ENCODE results near the gene ANKRD52. TPM values are rescaled to one million over a fixed set of nuclear protein-coding genes. Genes with fewer than 3 reads are reported as not detected.
A peak's percentile ranks its signal among the peaks of the same experiment; 100 is the strongest.

ANKRD52 gene
- total RNA-seq, 1 donor from 2014 or later = 9.1 TPM

- peak within 1 kb of the TSS; percentile 89 for H3K27ac ChIP-seq
- Mint-ChIP-seq H3K36me3 (peaks cover 4% of the 10 kb centered on the region), H3K27me3 (ENCODE audit: insufficient read depth, low read depth) (peaks cover 5% of the 10 kb centered on the region), H3K9me3 (no peaks in the 10 kb centered on the region), H3K4me3 (peak within 1 kb of the TSS; percentile 98), H3K4me1 (peaks cover 36% of the 10 kb centered on the region), H3K27ac (peak within 1 kb of the TSS; percentile 91)
- H3K27me3 ChIP-seq = no peaks in the 10 kb centered on the region
- H3K79me2 ChIP-seq (ENCODE audit: low read depth) = peaks cover 40% of the 10 kb centered on the region
- peak within 1 kb of the TSS; percentile 89 for H3K4me2 ChIP-seq
- no peaks in the 10 kb centered on the region for H3K36me3 ChIP-seq
- H3F3A ChIP-seq (ENCODE audit: low read depth) = peaks cover 36% of the 10 kb centered on the region
- H3K4me1 ChIP-seq = peaks cover 22% of the 10 kb centered on the region
- H2AFZ ChIP-seq (replicated peaks) = peak within 1 kb of the TSS; percentile 88
- peak; percentile 99 for DNase-seq (ENCODE audit: low spot score)
- peak within 1 kb of the TSS; percentile 78 for H3K4me3 ChIP-seq
- H3K9ac ChIP-seq = peak within 1 kb of the TSS; percentile 64
- peak; percentile 79 for TF ChIP-seq CTCF (IDR thresholded peaks at IDR 0.05)
- TF ChIP-seq EZH2phosphoT487 (IDR thresholded peaks at IDR 0.05) = no peak
- TF ChIP-seq EZH2 (IDR thresholded peaks at IDR 0.05) = no peak
- peaks cover 12% of the 10 kb centered on the region for H4K20me1 ChIP-seq (ENCODE audit: low read depth)
- H3K9me3 ChIP-seq (ENCODE audit: low read depth) = no peaks in the 10 kb centered on the region
Measured at GRCh38 chr12:56224102-56224701, 34.0 kb downstream of the ANKRD52 start, which contains the start of gene NABP2. Gene NABP2, plus strand, starts transcription at chr12:56224342. Its CDS starts 515 bp downstream, at chr12:56224857.

GRCh38 chr12:56223571-56224101, 34.5 kb downstream of the ANKRD52 start:
- Mint-ChIP-seq H3K4me3 (peak overlapping the region; percentile 98), H3K4me1 (peaks cover 36% of the 10 kb centered on the region), H3K36me3 (peaks cover 4% of the 10 kb centered on the region), H3K9me3 (no peaks in the 10 kb centered on the region), H3K27me3 (ENCODE audit: insufficient read depth, low read depth) (peaks cover 5% of the 10 kb centered on the region), H3K27ac (peak overlapping the region; percentile 91)
- H3K27ac ChIP-seq = peak overlapping the region; percentile 89
- peak overlapping the region; percentile 78 for H3K4me3 ChIP-seq
- H3K36me3 ChIP-seq = no peaks in the 10 kb centered on the region
- no peak overlapping the region for H3K9ac ChIP-seq
- H3K4me2 ChIP-seq = peak overlapping the region; percentile 72
- peaks cover 36% of the 10 kb centered on the region for H3F3A ChIP-seq (ENCODE audit: low read depth)
- peak overlapping the region; percentile 77 for H2AFZ ChIP-seq (replicated peaks)
- TF ChIP-seq EZH2phosphoT487 (IDR thresholded peaks at IDR 0.05) (no peak), CTCF (IDR thresholded peaks at IDR 0.05) (no peak), EZH2 (IDR thresholded peaks at IDR 0.05) (no peak)
- H3K27me3 ChIP-seq = no peaks in the 10 kb centered on the region
- no peak for DNase-seq (ENCODE audit: low spot score)
- peaks cover 22% of the 10 kb centered on the region for H3K4me1 ChIP-seq
- no peaks in the 10 kb centered on the region for H3K9me3 ChIP-seq (ENCODE audit: low read depth)
- peaks cover 45% of the 10 kb centered on the region for H3K79me2 ChIP-seq (ENCODE audit: low read depth)
- peaks cover 12% of the 10 kb centered on the region for H4K20me1 ChIP-seq (ENCODE audit: low read depth)

GRCh38 chr12:56222531-56222895, 35.7 kb downstream of the ANKRD52 start:
- Histone ChIP-seq H3K27ac (peak overlapping the region; percentile 94), H3K4me1 (peaks cover 22% of the 10 kb centered on the region), H3K9me3 (ENCODE audit: low read depth) (no peaks in the 10 kb centered on the region), H3K9ac (peak overlapping the region; percentile 55), H3F3A (ENCODE audit: low read depth) (peaks cover 36% of the 10 kb centered on the region), H3K36me3 (no peaks in the 10 kb centered on the region), H3K4me2 (peak overlapping the region; percentile 98), H3K79me2 (ENCODE audit: low read depth) (peaks cover 57% of the 10 kb centered on the region), H3K4me3 (peak overlapping the region; percentile 96), H2AFZ (replicated peaks) (no peak overlapping the region), H3K27me3 (no peaks in the 10 kb centered on the region), H4K20me1 (ENCODE audit: low read depth) (peaks cover 12% of the 10 kb centered on the region)
- no peak for DNase-seq (ENCODE audit: low spot score)
- Mint-ChIP-seq H3K27ac (peak overlapping the region; percentile 97), H3K9me3 (no peaks in the 10 kb centered on the region), H3K4me3 (peak overlapping the region; percentile 98), H3K27me3 (ENCODE audit: insufficient read depth, low read depth) (peaks cover 5% of the 10 kb centered on the region), H3K36me3 (peaks cover 4% of the 10 kb centered on the region), H3K4me1 (peaks cover 36% of the 10 kb centered on the region)
- TF ChIP-seq EZH2 (IDR thresholded peaks at IDR 0.05) (no peak), EZH2phosphoT487 (IDR thresholded peaks at IDR 0.05) (no peak), CTCF (IDR thresholded peaks at IDR 0.05) (no peak)

Data from neural progenitor cell (in vitro differentiated cells).